GM21447 (cell line): Measurements from ENCODE around the gene MYO1G.

Experiments
- ATAC-seq: cut with Tn5 transposase; IDR thresholded peaks from one replicate; pipeline ENCODE4 v1.9.1; 2021; ENCODE audit not compliant: unreplicated experiment

The MYO1G gene

DNA sequence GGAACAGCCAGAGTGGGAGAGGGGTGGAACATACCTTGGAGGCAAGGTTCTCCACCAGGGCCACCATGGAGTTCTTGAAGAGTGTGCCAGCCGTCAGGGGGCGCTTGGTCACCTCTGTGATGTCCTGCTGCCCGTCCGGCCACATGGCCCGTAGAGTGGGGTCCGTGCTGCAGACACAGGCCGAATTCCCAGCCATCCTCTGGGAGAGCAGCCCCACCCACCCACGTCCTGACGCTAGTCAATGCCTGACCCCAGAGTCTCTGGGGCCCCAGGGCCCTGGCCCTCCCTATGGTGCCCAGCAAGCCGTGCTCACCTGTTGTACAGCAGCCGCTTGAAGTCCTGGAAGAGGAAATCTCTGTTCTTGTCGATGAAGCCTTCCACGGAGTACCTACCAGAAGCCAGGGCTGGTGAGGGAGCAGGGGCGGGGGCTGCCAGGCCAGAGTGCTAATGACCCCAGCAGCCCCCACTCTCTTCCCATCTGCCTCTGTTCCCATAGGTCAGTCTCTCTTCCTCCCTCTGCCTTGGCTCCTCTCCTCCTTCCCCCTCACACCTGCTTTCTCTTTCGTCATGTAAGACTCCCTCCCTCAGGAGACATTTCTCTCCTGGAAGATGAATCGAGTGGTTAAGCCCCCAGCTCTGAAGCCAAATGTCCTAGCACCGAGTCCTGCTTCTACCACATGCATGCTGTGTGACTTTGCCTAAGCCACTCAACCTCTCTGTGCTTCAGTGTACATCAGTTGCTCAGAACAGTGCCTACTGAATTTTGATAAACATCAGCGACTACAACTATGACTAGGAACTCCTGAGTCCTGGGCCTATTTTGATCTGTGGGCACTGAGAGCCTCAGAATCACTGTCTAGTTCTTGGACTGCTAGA lies 11.0 kb downstream of the MYO1G start:
- no peak for ATAC-seq

DNA sequence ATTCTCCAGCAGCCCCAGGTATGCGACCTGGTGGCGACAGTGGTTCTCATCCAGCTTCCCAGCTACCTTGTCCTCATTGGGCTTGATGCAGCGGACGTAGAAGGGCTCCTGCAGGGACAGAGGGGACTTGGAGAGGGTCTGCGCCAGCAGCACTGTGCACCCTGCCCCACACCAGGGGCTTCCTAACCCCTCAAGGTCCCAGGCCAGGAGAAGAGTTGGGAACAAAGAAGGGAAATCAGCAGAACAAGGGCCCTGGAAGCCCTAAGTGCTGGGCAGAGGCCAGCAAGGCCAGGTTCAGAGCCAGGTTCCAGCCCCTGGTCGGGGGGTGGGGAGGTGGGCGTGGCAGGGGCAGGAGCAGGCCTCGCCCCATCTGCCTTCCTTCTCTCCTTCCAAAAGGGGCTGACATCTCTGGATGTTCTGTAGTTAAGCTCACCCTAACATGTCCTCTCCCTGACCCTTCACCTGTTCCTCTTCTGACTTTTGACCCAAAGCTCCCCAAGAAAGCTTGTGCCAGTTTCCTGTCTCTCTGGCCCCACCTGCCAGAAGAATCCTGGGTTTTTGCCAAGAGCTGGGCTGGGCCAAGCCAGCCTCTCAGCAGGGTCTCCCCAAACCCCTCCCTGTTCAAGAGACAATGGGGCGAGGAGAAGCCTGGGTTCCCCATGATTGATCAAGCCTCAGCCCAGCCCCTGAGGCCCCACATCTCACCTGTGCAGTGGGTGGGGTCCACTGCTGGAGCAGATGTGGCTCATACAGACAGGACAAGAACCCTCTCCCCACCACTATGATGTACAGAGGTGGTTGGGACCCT lies 11.9 kb downstream of the MYO1G start:
- no peak for ATAC-seq

DNA sequence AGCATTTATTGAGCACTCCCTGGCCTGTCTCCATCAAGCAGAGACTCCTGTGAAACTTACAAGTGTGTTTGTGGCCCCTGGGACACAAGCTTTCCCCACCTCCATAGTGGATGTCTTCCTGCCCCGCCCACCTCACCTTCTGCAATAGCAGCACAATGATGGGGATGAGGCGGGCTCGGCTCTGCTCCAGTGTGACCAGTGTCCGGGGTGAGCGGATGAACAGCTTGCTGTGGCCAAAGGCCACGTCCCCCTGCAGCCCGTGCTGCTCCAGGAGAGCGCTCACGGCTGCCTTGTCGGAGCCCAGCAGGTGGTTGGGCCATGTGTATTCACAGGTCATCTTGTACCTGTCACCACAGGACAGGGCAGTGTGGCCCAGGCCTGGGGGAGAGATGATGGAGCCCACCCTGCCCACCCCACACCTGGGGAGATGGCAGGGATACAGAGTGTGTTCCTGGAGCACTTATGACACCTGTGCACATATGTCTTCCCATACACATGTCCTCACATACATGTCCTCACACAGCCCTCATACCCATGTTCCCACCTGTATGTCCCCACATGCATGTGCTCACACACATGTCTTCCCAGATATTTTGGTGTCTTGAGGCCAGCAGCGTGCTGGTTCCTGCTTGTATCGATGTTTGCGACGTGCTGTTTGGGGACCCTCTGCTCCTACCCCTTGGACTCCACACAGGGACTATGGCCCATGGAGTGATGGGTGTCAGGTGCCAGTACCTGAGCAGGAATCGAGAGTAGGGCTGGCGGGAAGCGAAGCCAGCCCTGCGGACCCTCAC lies 12.7 kb downstream of the MYO1G start:
- ATAC-seq: no peak

DNA sequence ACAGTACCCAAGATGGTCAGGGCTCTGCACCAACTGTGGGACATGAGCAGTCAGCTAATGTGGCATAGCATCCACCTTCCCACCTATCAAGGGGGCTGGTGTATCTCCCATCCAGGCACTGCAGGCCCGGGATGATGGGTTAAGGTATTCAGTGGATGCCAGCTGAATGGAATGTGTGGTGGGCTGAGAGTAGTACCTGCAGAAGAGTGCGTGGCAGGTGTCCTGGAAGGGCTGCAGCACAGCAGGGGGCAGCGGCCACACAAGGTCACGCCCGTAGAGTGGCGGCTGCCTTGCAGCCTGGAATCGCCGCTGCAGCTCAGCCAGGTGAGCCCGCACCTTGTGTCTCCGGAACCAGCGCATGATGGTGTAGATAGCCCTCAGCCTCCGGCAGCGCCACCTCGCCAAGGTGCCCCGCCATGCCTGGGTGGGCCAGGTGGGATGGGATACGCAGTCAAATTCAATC lies 13.3 kb downstream of the MYO1G start:
- ATAC-seq: no peak

DNA sequence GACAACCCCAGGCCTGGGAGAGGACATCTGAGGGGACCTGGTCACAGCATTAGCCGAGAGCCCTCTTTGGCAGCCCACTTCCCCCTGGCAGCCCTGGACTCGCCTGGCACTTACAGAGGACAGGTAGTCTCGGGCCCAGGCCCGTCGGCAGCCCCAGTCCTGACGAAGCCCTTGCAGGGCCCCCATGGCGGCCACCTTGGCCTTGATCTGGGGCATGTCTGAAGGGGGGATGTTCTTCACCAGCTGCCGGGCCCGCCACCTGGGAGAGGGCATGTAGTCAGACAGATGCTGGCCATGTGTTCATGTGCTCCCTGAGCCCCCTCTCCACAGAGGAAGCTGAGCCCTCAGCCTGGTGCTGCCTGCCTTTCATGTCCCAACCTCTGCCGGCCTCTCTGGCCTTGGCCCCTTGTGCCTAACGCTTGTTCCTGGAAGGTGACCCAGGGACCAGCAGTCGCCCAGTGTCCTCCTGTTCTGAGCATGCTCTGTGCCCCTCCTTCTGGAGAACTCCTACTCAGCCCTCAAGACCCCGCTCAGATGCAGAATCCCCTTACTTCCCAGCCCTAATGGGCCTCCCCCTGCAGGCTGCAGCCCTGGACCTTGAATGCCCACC lies 13.9 kb downstream of the MYO1G start:
- no peak for ATAC-seq

DNA sequence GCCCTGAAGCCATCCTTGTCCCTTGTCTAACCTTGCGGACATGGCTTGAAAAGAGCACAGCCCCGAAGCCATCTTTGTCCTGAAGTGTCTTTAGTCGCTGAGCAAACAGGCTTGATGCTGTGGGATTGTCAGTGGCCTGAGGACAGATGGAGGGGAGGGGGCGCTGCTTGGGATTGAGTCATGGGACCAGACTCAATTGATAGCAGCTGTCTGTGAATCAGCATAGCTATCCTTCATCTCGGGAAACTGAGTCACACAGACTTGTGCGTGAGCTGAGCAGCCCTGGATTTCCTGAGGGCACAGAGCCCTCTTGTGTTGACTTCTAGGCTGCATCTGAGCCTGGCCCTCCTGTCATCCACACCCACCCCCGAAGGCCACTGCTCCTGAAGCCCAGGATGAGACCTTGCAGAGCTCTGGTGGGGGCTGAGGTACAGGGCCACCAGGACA lies 14.4 kb downstream of the MYO1G start:
- ATAC-seq: no peak

DNA sequence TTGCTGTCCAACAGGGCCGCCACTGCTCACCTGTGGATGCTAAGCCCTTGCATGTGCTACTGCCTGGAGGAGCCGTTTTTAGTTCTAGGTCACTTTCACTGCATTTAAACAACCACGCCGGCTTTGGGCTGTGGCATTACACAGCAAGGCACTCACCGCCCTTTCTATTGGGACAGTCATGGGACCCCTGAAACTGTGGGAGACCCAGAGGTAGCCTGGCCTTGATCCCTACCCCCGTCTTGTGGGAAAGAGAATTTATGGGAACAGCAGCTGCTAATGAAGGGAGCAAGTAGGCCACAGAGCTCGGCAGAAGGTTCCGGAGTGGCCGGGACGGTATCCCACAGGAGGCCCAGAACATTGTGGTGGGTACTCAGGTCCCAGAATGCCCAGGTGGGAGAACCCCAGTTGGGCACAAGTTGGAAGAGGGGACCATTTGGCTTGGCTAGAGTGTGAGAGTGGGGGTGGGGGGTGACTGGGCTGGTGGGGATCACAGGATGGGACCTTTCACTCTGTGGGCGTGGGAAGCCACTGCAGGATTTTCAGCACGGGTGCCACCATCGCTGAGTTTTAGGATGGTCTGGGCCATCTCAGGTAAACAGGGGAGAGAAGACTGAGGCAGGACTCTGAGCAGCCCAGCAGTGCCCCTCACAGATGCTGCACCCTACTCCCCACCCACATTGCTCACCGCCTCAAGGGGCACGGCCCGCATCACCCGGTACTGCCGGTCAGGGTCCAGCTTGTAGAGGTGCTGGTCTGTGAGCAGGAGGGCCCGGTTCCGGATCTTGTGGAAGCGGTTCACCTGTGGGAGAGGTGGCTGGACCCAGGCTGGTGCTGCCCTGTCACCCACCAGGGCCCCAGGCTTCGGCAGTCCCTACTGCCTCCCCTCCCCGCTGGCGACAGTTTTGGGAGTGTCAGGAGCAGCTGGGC lies 15.2 kb downstream of the MYO1G start:
- no peak for ATAC-seq

DNA sequence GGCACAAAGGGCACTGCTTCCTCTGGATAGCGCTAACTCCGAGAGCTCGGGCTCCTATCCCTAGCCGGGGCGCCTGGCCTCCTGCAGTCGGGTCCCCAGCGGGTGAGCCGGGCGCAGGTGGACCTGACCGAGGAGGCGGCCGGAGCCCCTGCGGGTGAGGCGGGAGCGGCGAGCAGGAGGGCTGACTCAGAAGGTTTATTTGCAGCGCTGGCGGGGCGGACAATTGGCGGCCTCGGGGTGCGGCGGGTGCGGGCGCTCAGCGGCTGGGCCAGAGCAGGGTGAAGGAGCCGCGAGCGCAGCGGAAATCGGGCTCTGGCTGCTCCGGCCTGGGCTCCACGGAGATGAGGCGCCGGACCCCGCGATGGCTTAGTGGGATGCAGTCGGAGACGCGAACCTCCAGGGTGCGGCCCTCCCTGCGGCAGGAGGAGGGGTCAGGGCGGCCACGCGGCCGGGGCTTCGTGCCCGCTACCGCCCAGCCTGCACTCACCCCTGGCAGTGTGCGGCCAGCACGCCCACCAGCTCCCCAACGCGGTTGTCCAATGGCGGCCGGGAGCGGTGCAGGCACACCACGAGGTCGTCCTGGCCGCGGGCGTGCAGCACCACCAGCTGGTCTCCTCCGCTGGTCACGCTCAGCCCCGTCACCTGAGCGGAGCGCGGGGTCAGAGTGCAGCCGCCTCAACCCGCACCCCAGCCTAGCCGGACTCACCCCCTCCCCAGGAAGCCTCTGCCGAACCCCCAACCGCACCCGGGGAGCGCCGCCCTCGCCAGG lies 16.1 kb downstream of the MYO1G start:
- ATAC-seq: no peak

DNA sequence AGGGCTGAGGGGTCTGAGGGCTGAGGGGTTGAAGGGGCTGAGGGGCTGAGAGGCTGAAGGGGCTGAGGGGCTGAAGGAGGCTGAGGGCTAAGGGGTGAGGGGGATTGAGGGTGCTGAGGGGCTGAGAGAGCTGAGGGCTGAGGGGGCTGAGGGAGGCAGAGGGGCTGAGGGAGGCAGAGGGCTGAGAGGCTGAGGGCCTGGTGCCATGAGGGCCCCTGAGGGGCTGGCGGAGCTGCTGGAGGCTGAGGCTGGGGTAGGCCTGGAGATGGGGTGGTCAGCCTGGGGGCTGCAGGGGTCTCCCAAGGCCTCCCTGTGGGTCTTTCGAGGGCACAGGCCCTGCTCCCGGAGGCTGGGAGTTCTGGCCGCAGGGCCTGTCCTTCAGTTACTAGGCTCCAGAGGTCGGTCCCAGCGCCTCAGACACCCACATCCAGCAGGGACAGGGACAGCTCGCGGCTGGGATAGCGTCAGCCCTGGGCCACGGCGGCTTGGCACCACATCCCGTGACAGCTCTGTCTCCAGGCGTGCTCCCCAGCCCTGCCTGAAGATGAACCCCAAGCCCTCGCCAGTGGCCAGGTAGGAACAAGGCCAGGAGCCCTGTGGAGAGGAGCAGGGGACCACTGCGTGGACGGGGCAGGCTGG lies 16.9 kb downstream of the MYO1G start:
- no peak for ATAC-seq

DNA sequence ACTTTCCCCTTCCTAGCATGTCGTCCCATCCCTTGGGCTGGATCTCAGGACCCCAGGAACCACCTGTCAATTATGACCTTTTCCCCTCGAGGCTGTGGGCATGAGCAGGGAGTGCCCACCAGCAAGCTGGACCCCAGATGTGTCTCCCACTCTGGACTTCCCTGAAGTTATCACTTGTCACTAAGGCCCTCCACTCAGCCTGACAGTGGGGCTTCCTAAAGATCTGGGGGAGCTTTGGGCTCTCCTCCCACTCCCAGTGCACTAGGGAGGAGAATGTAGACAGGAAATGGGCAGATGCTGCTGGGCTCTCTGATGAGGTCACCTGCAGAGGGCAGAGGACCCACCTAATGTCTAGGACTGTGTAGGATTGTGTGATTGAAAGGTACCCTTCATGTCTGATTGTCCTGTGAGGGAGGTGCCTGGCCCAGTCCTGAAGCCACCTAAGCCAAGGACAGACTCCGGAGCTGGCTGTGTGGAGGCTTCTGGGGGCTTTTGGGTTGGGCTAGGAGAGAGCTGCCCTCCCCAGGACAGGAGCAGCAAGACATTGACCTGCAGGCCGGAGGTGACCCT lies 18.7 kb downstream of the MYO1G start:
- ATAC-seq: no peak

DNA sequence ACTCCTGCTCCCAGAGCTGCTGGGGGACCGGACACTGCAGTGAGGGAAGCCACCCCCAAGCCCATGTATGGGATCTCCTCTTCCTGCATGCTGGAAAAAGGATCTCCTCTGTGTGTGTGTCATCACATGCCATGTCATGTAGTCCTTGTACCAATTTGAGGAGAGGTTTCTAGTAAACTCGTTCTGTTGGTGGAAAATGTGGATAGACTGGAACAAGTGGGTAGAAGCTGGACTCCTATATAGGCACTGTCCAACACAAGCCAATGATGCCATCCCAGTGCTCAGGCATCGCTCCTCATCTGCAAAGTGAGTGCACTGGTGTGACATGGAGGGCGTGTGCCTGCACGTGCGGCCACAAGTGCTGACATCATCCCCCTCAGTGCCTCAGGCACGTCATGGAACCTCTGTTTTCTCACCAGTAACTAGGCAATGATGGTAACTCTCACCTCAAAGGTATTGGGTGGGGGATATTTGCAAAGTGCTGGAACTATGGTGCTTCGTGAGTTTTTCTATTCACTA lies 19.3 kb downstream of the MYO1G start:
- ATAC-seq: no peak

DNA sequence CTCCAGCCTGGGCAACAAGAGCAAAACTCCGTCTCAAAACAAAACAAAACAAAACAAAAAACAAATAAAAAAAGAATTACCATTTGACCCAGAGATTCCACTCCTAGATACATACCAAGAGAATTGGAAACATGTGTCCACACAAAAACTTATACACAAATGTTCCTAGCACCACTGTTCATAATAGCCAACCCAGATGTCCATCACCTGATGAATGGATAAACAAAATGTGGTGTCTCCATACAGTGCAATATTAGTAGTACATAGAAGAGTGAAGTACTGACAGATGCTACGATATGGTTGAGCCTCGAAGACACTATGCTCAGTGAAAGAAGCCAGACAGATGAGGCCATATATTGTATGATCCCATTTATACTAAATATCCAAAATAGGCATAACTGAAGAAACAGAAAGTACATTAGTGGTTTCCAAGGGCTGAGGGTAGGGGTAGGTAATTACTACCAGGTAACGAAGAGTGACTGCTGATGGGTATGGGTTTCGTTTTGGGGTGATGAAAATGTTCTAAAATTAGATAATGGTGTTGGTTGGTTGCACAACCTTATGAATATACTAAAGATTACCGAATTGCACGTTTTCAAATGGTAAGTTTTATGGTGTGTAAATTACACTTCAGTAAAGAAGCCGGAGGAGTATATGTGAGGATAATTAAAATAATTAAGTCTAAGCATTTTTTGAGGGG lies 20.0 kb downstream of the MYO1G start:
- no peak for ATAC-seq

DNA sequence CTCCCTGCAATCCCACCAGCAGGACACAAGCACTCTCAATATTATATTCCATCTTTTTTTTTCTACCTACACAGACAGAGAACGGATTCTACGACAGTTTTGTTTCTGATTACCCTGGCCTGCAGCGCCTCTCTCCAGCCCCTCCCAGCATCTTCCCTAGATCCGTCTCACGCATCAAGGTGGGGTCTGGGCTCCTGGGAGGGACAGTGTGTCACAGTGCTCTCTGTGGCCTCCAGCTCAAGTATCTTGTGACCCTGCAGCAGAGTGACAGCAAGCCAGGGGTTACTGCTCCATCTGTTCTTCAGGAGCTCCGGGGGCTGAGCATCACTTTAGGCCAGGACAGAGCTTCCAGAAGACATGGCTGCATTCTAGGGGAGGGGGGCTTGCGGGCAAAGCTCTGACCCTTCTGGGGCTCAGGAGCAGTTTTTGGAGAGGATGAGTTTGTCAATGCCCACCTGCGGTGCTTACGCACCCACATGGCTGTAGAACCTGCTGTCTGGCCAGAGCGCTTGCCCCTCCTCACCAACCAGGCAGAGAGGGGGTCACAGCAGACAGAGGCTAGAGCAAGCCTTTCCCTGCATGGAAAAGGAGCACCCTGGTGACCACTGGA lies 22.6 kb downstream of the MYO1G start:
- no peak for ATAC-seq

DNA sequence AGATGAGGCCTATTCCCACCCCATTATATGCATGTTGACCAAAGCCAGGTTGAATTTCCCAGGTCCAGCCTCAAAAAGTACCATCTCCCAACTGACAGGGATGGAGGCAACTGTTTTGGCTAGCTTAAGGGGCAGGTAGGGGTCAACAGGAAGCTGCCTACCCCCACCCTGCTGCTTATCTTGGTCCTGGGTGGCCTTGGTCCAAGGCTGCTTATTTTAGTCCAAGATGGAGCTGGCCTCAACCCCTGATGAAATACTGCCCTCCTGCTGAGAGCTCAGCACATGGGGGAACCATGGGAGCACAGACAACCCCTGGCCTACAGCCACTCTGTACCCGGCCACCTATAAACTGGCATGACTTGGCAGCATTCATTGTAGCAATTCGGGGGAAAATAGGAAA lies 23.1 kb downstream of the MYO1G start:
- ATAC-seq: no peak

DNA sequence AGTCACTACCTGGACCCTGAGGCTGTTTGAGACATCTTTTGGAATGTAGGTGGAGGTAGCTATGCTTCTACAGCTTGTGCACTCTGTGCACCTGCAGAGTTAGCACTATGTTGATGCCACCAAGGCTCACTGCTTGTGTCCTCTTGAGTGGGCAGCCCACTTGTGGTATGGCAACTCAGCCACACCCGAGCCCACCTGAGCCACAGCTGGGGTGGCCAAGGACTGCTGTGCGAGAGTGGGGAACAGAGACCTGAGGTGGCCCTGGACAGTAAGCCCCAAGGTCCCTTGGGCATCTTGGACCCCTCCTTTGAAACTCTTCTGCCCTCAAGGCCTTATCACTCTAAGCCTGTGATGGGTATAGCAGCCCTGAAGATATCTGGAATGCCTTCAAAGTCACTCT lies 25.7 kb downstream of the MYO1G start:
- no peak for ATAC-seq

DNA sequence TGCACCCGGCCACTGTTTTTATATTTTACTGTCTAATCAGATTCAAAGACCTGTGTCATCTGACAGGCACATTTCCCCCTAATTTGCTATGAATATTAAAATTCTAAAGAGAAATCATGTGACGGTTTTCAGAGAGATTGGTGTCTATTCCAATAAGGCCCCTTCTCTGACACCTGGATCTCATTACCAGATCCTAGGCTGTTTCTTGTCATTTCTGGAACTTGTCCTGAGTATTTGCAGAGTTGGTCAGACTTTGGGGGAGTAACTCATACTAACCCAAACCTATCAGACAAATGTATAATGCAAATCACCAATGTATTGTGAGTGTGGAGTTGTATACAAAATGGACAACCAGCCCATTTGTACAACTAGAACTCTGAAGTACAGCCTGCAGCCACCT lies 29.5 kb downstream of the MYO1G start:
- no peak for ATAC-seq

DNA sequence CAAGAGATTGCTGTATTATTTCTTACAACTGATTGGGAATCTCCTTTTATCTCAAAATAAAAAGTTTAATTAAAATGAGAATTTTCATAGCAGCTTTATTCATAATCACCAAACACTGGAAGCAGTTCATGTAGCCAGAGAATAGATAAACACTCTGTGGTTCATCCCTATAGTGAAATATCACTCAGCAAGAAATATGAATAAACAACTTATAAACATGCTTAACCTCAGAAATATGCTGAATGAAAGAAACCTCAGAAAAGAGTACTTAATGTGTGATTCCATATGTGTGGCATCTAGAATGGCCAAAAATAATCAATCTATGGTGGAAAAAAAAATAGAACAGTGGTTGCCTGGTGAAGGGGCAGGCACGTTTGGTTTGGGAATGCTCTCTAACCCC lies 33.3 kb downstream of the MYO1G start:
- ATAC-seq: no peak
